GM18502 (cell line): ENCODE data around the gene PIK3CD.
"Not testable (repeated sequence)": the region's sequence is repeated elsewhere in the genome, so short reads cannot be mapped to it uniquely, and the experiment has no call there.

Source experiments
- ATAC-seq: cut with Tn5 transposase; IDR thresholded peaks from one replicate; pipeline ENCODE4 v1.9.1; 2021; ENCODE audit warnings: mild to moderate bottlenecking; ENCODE audit not compliant: unreplicated experiment, poor library complexity

PIK3CD gene

DNA sequence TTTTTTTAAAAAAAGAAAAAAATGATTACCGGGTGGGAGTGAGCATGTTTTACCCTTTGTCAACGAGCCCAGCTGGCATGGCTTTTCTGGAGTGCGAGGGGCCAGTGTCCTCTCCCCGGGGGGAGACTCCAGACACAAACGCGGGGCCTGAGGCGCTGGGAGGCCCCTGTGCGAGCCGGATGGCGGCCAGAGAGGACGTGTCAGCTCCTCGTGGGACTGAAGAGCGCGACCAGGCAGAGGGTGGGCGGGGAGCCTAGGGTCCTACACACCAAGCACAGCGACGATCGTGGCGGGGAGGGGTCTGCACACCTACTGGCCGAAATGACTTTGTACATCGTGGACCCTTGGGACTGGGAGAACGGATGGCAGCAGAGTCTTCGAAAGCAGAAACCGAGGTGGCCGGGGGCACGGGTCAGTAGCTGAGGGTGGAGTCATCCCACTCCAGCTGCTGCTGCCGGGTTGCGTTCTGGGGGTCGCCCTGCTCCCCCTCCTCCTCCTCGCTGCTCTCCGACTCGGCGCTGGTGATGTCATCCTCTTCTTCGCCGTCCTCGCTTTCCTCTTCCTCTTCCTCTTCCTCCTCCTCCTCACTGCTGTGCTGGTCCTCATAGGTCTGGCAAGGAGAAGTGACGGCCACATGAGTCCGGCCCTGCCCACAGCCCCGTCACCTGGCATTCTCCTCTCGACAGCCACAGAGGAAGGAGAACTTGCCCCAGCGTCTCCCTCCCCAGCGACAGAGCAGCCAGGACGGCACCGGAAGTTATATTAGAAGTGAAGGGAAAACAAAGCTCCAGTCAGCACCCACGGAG, 78.8 kb downstream of the PIK3CD start:
- ATAC-seq, result no peak

DNA sequence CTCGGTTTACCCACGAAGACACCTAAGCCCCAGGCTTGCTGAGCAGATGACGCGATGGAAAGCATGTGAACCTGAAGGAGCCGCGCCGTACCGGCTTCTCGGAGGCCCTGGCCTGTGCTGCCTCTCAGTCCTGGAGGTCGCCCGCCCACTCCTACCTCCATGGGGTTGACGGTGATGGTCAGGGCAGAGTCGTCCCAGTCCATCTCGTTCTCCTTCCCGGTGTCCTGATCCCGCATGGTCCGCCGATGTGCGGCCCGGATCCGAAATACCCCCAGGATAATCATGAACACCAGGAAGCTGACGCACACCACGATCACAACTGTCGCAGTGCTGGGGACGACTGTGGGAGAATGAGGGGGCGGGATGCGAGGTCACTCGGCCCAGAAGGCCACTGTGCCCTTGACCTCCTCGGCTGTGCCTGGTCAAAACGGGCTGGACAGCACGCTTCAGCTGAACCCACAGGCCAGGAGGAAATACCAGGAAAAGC, 79.6 kb downstream of the PIK3CD start:
- ATAC-seq, result no peak

DNA sequence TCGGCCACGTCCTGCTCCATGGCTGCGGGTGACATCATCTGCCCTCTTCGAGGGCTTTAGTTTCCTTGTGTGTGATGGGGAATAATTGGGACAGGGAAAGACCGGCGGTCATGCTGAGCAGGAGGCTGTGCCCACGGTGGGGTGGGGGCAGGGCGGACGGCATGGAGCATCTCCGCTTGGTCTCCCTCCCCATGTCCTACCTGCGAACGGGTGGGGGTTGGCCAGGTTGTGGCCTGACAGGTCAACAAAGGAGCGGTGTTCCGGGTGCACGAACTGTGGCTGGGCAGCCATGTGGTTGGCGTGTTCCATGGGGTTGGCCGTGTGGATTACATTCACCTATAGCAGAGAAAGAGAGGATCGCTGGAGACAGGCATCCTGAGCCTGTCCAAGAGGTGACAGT, 80.0 kb downstream of the PIK3CD start:
- ATAC-seq, result no peak

DNA sequence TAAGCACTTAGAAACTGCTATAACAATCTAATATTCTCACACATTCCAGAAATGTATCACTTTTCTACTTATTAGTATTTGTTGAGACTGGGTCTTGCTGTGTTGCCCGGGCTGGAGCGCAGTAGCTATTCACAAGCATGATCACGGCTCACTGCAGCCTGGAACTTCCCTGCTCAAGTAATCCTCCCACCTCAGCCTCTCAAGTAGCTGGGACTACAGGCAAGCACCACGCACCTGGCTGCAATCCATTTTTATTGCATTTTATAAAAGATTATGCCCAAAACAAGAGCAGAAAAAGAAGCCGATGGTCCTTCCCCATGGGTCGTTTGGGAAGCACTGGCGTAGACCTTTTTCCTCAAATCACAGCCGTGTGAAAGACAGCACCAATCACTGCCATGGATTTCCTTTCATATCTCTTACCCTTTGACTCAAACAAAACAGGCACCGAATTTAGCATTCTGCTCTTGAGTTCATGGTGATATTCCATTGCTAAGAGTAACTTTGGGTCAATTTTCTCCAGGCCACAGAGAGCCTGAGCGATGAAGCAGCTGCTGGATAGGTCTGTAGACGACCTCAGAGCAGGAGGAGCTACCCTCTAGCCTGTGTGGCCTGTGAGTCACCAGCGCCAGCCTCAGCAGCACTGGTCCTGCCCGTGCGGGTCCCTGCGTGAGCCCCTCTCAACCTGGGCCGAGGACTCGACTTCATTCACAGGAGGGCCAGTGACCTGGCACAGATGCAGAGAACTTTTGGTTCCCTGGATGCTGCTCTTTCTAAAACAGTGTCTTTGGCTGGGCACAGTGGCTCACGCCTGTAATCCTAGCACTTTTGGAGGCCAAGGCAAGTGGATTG, 80.8 kb downstream of the PIK3CD start:
- ATAC-seq, result no peak

DNA sequence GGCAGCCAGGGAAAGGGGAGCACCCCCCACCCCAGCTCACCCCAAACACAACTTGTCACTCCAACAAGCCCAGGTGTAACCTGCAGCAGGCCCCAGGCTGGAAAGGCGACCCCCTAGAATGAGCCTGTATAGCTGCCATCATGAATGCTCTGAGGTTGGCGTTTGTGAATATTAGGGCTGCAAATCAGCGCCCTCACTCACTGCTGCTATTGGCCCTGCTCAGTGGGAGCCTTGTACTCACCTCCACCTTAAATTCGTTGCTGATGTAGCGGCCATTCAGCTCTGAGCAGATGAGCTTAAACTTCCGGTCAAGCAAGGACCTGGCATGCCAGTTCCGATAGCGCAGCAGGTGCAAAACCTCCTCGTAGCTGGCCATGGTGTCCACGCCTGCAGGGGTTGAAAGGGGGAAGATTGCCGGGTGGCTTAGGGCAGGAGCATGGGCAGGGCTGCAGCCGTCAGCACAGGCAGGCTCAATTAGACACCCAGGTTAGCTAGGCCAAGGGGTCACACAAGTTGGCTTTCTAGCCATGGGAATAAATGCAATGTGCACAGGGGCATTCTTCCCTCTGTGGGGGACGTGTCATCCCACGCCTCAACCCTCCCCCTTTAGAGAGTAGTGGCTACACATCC, 81.7 kb downstream of the PIK3CD start:
- ATAC-seq, result no peak

DNA sequence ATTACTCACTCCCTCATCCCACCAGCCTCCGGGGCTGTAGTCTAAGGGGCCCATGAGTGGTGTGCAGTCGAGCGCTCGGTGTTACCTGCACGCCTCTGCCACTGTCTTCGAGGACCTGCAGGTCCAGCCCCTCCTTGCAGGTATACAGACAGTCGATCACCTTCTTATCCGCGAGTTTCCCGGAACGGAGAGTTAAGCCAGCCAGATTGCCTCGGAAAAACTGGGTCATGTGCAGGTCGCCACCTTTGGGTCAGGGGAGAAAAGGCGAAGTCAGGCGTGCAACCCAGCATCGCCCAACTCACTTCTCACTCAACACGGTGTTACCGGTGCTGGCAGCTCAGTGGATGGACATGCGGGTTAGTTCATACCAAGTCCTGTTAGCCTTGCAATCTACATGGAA, 84.3 kb downstream of the PIK3CD start:
- no peak for ATAC-seq

DNA sequence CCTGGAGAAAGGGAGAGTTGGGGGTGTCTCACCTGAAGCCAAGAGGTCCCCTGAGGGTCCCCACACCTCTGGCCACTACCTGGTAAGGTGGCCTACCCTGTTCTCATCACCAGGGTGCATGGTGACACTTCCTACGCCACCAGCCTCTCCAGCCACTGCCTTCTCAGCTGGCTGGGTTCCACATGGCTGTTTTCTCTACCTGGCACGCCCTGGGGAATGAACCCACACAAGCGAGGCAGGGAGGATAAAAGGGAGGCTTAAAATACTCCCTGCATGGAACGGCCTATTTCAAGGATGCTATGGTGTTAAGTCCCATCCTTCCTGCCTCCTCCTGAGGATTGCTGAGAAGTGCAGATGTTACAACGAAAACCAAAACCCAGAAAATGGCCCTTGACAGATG, 84.7 kb downstream of the PIK3CD start:
- no peak for ATAC-seq

DNA sequence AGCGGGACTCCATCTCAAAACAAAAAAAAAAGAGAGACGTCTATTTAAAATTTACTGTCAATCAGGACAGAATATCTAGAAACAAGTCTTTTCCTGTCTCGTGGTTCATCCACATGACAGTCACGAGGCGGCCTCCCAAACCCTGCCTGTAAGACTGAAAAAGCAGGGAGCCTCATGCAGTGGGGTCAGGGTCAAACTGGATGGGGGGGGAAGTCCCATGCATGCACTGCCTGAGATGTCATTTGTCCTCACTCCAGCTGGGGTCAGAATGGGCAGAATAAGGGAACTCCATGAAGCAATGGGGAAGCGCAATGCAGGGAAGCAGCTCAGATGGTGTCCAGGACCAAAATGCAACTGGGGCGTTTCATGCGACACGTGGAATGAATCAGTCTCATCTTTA, 85.5 kb downstream of the PIK3CD start:
- no peak for ATAC-seq

DNA sequence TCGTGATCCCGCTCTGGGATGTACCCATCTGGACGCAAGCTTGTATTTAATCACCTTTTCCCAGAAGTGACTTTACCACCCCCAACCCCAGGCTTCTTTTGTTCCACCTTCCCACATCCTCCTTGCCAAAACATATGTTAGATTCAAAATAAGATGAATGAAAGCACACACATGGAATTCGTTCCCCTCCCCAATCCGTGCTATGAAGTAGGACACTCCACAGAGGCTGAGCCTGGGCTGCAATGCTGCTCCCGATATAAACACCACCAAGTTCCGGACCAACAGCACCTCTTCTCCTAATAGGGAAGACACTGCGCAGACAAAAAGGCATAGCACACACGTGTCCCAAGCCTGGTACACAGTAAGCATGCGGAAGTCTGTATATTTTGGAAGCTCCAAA, 86.1 kb downstream of the PIK3CD start:
- no peak for ATAC-seq

DNA sequence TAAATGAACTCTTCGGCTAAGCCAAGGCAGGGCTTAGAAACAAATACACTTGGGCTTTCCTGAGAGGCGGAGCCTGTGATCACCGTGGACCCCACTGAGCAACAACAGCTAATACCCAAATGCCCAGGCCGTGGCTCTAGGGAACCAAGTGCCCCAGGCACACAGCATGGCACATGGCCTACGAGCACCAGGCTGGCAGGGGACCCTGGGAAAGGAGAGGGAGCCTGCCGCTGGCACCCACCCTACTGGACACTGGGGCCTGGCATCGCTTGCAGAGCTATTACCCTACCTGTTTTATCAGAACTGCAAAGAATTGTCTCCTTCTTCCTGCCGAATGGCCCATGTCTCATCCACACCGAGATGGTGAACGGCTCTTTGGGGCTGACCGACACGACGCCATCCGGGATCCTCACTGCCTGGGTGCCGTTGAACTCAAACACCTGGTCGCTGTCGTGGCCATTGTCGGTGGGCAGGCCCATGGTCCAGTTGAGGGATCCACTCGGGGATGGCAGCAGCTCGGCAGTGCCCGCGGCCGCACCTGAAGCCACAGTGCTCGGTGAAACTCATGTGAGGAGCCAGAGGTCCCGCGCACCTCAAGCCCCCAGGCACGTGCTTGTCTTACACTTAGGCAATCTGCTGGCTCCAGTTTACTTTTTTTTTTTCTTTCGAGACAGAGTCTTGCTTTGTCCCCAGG, 92.7 kb downstream of the PIK3CD start:
- no peak for ATAC-seq

DNA sequence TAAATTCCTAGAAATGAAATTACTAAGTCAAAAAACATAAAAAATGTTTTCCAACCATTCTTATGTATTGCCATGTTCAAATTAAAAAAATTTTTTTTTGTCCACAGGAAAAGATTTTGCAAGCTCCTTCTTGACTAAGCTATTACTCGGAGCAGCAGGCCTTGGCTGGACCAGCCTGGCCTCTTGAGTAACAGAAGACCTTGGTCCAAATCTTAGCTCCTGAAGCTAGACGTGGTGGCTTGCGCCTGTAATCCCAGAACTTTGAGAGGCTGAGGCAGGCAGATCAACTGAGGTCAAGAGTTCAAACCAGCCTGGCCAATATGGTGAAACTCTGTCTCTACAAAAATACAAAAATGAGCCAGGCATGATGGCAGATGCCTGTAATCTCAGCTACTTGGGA, 94.7 kb downstream of the PIK3CD start:
- ATAC-seq, result no peak

DNA sequence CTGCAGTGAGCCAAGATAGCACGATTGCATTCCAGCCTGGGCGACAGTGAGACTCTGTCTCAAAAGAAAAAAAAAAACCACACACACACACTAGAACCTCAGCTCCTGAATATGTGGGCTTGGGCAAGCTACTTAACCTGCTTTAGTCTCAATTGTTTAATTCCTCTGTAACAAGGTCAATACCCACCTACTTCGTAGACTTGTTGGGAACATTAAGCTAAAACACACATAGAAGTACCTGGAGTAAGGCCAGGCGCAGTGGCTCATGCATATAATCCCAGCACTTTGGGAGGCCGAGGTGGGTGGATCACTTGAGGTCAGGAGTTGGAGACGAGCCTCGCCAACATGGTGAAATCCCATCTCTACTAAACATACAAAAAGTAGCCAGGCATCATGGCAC, 95.1 kb downstream of the PIK3CD start:
- ATAC-seq, result no peak

DNA sequence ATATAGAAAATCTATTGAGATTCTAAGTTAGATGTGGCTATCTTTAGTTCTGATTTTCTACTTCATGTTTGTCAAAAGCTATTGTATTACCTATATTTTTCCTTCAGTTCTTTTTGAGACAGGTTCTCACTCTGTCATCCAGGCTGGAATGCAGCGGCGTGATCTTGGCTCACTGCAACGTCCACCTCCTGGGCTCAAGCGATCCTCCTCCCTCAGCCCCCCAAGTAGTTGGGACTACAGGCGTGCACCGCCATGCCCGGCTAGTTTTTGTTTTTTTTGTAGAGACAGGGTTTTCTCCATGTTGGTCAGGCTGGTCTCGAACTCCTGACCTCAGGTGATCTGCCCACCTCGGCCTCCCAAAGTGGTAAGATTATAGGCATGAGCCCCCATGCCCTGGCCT, 96.9 kb downstream of the PIK3CD start:
- ATAC-seq, result not testable (repeated sequence)

DNA sequence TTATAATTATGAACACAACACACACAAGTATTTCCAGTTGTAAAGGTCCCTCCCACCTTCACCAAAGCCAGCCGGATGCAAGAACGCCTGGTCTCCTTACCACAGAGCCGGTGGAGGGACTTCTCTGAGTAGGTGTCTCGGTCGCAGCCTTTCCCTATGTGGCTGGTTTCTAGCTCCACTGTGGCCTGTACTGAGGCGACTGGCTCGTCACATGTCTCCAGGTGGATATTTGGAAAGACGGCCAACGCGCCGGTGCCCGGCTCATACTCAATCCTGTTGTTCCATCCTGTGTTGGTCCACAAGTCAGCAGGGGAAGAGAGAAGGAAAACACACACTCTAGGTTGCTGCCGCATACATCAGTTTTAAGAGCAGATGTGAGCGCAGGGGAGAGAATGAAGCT, 97.8 kb downstream of the PIK3CD start:
- ATAC-seq, result no peak

DNA sequence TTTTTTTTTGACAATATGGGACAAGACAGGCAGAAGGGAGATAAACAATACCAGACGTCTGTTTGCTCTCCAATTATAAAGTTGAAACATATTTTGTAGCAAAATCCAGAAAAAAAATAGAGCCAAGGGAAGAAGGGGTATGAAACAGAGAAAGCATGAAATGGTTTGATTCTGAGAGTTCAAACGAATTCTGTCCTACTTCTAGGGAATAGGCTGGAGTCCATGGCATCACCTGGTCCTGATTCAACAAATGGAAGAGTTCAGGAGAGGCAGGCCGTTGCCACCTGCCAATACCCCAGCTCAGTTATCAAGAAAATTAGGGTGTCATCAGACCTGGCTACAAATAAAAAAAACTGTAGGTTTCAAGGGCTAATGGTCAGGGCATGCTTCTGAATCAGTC, 100.4 kb downstream of the PIK3CD start:
- no peak for ATAC-seq

DNA sequence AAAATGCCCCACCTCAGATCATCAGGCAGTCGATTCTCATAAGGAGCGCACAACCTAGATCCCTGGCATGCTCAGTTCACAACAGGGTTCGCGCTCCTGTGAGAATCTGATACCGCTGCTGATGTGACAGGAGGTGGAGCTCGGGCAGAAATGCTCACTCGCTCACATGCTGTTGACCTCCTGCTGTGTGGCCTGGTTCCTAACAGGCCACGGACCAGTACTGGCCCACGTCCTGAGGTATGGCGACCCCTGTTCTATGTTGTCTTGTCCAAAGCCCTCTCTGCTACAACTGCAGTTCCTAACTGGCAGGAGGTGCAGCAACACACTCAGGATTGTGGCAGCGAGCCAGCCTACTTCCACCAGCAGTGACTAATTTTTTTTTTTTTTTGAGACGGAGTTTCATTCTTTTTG, 101.6 kb downstream of the PIK3CD start:
- no peak for ATAC-seq

DNA sequence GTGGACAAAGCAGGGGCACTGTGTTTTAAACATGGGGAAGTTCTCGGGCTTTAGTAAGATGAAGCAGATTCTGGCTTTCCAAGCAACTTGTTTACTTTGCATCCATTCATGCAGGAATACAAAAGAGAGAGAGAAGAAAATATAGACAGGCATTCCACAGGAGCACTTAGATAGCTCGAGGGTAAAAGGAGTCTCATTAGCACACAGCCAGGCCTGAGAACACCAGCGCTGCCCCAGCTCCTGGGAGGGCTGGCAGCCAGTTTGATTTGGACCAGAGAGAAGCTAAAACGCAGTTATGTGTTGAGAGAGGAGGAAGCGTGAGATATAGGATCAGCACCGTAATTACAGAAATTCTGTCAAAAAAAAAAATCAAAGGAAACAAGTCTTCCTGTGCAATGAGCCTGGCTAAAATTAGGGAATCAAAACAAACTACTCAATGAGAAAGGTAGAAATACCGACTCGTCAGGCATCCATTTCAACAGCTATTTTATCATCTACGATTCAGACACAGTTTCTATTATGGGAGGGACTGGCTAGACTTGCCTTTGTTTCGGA, 104.0 kb downstream of the PIK3CD start:
- no peak for ATAC-seq

DNA sequence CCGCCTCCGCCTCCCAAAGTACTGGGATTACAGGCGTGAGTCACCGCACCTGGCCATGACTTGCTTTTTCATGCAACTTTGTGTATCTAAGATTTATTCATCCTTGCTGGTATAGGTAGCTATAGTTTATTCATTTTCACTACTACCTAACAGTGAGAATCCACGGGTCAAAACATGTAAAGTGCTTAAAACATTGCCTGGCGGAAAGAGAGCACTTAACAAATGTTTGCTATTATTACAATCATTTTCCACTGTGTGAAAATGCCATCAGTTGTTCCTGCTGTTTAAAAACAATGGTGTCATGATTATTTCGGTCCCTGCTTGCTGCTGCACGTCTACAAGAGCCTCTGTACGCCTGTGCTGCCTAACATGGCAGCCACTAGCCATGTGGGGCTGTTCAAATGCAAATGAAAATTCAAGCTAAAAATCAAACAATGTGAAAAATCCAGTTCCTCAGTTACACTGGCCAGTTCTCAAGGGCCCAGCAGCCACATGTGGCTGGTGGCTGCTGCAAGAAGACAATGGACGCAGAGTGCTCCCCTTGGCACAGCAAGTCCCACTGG, 107.1 kb downstream of the PIK3CD start:
- ATAC-seq, result no peak

DNA sequence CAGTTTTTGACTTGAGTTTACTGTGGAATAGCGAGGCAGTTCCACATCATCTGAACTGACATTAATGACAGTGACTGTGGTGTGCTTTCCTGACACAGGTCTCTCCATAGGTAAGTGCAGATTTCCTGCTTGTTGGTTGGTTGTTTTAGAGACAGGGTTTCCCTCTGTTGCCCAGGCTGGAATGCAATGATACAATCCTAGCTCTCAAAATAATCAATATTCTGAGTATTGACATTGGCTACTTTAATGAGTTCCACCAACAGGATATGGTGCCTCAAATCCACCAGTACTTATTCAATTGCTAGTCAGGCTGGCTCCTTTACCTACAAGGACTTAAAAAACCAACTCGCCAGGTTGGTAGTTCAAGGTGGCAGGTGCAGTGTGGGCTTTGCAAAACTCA, 108.4 kb downstream of the PIK3CD start:
- ATAC-seq, result no peak

DNA sequence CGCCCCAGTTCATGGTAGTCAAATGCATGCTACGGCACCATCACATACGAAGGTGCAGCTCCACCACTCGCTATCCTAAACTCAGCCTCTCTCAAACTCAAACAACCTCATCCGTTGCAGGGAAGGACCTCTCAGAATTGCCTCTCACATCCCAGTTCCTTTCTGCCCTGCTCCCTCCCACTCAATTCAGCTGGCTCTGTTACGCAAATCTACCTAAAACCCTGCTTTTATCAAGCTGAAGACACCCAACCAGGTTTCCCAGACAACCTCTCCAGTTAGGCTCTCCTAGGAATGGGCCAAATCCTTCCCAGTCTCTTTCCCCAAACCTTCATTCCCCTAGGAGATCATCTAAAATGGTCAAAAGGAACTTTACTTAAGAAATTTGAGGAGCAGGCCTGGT, 109.3 kb downstream of the PIK3CD start:
- no peak for ATAC-seq
